ENCODE data around the gene ABCA12. TPM values are rescaled to one million over a fixed set of nuclear protein-coding genes. Genes with fewer than 3 reads are reported as not detected.

Gene ABCA12
- total and polyA plus RNA-seq, 2 of the 8 experiments (the other 6 are each of a cell fraction or from before 2014, with no cell fraction given): not detected

- no peak for TF ChIP-seq RNF2 (IDR thresholded peaks at IDR 0.05; ENCODE audit: borderline replicate concordance, low read depth, low read length, missing control alignments, poor library complexity, severe bottlenecking)
- no peak for TF ChIP-seq EZH2 (IDR thresholded peaks at IDR 0.05; ENCODE audit: low read depth, low read length, severe bottlenecking)
Measured at GRCh38 chr2:214895469-214895868, 243.0 kb downstream of the ABCA12 start (continued).
